Measurements from ENCODE around the gene ZBTB38. TPM values are rescaled to one million over a fixed set of nuclear protein-coding genes. Genes with fewer than 3 reads are reported as not detected.
A peak's percentile ranks its signal among the peaks of the same experiment; 100 is the strongest.

ZBTB38 gene
- total RNA-seq, 1 donor from 2014 or later: 77.6 TPM

DNA sequence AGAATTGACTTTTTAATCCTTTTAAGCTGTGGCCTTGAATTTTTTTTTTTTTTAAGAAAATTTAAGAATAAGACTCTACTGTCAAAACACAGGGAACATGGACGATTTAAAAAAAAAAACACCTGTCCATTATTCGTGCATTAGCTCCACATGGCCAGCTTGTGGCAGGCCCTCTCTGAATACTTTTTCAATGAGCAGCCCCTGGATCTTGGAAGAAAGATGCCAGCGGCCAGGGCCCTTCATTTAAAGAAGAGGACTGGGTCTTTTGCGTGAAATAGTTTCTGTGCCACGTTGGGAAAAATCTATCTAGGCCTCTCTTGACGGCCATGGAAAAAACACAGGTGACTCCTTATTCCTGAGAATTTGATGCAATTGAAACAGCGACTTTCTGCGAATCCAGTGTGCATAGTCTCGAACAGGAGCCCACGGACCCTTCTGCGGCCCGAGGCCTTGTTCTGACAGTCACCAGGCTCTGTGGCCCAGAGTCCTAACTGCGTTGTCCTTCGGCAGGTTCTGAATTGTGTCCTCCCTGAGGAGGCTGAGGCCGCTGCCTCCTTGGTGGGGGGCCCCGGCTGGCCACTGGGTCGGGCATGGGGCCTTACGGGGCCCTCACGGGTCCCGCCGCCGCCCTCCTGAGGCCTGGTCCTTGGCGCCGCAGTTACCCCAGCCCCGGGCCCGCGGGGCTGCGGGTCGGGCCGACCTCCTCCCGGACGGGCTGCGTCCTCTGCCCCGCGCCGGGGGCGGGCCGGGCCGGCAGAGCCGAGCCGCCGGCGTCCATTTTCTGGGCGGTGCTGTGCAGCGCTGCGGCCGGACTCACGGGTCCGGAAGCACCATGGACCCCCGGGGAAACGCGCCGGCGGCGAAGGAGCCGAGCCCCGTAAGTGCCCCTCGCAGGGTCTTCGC, 33.5 kb downstream of the ZBTB38 start:
- DNase-seq (ENCODE audit: low read depth in 2 of 2): peak; percentile 46 to 60

DNA sequence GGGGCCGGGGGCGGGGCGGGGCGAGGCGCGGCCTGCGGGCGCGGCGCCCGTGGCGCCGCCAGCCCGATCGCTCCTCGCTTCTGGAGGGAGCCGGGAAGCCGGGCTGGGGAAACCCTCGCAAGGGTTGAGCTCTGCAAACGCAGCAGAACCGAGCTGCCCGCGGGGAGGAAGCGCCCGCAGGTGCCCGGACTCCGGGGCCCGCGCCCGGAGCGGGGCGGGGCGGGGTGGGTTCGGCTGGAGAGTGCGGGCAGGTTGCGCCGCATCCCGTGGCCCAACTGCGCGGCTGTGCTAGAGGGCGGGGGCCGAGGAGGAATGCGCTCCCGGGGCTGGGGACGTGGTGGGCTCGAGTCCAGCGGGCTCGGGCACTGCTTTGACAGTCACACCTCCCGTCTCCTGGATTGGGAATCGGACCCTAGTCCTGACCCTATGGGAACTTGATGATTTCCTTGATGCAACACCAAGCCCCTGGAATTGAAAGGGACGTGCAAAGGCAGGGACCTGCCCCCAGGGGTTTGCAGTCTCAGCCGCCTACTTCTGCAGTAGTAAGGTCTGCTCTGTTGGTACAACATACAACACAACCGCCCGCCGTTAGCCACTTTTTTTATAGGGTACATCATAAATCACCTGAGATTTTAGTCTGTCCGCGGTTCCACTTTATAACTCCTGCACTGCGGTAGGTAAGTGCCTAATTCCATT, 34.3 kb downstream of the ZBTB38 start:
- DNase-seq (ENCODE audit: low read depth in 2 of 2): peak; percentile 69

DNA sequence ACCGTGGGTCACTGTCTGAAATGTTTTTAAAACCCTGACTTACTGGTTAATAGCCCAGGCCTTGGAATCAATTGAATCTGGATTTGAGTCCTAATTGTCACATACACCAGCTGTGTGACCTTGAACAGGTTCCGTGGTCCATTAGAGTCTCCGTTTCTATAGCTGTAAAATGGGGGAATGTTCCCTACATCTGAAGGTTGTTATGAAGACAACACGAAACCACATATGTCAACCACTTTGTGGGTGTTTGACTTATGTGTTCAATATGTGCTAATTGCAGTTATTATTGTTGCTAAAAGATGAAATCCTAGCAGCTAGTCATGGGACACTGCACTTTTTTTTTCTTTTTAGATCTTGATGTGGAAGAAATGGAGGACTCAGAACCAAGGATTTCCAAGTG, 35.3 kb downstream of the ZBTB38 start:
- no peak for DNase-seq (ENCODE audit: low read depth in 2 of 2)

DNA sequence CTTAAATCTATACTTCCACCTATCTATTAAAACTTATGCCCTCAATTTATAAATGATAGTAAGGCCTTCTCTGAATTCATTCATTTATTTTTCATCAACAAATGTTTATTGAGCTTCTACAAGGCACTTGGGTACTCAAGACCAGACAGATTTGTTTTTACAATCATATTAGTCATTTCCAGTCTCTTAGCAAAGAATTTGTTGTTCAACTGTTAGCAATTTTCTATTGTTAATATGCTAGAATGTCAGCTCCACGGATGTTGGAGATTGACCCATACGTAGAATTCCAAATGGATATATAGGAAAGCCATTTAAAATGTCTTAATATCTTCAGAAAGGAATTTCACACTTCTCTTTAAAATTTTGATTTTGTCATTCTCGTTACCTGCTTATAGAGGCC, 36.7 kb downstream of the ZBTB38 start:
- DNase-seq (ENCODE audit: low read depth in 2 of 2): peak; percentile 35 to 87

DNA sequence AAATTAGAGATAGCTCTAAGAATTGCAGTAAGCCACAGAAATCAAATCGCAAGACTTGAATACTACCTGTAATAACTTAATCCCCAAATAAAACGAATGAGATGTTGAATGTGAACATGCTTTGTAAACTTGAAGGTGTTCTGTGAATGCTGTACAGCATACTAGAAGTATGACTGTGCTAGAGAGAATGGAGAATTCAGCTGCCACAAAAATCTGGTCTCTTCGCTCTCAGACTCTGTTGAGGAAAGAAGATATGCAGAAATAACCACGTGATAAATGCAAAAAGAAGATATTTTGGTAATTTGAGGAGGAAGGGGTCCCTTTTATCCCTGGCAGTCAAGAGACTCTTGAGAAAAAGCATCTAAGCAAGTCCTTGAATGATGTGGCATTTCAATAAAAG, 37.3 kb downstream of the ZBTB38 start:
- DNase-seq (ENCODE audit: low read depth in 2 of 2): no peak

DNA sequence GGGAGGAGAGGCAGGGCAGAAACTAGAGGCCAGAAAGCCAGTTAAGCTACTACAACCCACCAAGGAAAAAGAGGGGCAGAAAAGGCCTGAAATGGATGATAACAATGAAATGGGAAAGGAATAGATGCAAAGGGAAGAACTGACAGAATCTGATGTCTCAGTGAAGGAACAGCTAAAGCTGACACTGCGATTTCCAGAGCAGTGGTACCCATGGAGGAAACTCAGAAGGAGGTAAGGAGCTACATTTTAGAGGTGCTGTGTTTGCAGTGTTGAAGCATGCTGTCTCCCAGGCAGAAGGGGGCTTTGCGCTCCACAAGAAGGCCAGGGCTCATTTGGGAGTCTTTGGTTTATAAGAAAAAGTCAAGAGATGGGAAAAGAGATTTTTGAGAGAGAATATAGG, 38.0 kb downstream of the ZBTB38 start:
- no peak for DNase-seq (ENCODE audit: low read depth in 2 of 2)

DNA sequence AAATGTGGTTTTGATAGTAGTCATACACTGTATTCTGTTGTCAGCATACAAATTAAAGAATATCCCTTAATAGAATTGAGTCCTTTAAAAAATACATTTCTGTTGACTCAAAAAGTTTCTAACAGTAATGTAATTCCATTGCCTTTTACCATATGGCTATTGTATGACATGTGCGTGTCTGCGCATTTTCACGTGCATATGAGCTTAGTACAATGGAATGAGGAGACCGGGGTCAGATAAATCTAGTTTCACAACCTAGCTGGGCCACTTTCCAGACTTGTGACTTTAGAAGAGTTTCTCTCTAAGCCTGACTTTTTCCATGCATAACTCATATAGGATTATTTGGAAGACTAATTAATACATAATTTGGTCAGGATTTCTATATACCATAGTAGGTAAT, 38.7 kb downstream of the ZBTB38 start:
- peak; percentile 66 to 87 for DNase-seq (ENCODE audit: low read depth in 2 of 2)

DNA sequence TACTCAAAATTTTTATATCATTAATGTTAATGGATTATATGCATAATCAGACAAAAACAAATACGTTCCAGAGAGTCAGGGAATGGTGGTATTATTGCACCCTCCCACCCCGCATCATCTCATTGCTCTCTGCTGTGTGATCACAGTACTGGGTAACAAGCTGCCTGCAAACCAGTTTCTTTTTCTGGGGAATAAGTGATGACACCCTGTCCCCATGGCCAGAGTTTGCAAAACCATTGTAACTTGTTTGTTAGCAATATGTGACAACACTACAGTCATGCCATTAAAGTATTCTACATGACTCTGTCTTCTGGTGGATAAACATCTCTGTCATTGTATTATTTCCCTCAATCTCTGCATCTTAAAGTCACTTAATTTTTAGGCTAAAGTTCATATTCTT, 39.5 kb downstream of the ZBTB38 start:
- no peak for DNase-seq (ENCODE audit: low read depth in 2 of 2)

DNA sequence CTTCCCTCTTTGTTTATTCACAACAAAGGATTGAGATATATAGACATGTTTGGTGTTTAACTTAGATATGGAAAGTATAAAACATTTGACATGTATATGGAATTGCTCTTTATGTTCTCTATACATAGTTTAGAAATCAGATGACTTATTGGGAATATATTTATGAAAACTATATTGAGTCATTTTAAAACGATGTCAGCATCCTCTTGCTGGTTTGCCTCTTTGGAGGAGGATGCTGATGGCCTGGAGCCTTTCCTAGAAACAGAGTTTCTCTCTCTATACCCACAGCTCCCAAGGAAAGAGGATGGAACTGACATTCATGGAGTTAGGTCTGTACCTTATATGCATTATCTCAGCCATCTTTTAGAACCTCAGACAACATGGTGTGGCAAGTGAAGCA, 40.3 kb downstream of the ZBTB38 start:
- no peak for DNase-seq (ENCODE audit: low read depth in 2 of 2)

DNA sequence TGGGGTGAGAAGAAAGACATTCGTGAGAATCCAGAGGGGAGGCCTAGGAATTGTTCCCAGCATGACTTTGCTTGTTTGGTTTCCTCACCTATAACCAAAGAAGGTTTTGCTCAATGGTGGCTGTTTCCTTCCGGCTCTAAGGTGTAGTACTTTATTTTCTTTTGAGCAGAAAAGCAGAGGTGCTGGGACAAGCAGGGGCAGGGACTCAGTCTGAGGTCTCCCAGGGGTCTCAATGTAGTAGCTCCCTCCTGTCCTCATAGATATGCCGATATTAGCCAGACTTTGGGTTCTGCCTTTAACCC, 41.6 kb downstream of the ZBTB38 start:
- no peak for DNase-seq (ENCODE audit: low read depth in 2 of 2)

DNA sequence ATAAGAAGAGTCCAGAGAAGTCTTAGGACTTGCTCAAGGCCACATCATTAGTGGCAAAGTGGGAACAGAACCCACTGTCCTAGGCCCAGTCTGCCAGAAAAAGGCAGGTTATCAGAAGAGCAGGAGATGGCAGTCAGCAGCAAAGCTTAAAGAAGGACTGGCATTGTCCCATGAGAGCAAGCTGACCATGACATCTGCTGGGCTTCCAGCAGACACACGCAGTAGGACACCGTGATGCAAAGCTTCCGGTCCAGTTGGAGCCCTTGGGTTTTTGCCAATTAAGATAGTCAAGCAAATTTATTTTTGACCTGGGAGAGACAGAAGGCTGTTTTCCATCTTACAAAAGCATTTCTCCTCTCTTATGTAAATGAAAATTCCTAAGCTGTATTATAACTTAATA, 42.1 kb downstream of the ZBTB38 start:
- DNase-seq (ENCODE audit: low read depth in 2 of 2): peak; percentile 89 to 92

DNA sequence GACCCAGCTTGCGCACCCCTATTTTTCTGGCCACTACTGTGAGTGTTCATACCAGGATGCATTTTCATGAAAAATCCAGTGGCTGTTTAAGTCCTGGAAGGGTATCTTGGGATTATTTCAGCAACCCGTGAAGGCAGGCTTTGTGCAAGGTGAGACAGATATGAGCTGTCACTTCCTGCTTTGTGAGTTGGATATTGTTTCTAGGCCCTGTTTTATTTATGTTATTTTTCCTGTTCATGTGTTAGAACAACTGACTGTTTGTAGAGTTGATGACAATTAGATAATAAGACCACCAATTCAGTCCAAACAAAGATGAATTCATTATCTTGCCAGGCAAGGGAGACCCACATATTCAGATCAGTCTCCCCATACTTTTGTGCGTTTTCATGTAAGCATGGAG, 42.5 kb downstream of the ZBTB38 start:
- peak; percentile 69 to 86 for DNase-seq (ENCODE audit: low read depth in 2 of 2)

DNA sequence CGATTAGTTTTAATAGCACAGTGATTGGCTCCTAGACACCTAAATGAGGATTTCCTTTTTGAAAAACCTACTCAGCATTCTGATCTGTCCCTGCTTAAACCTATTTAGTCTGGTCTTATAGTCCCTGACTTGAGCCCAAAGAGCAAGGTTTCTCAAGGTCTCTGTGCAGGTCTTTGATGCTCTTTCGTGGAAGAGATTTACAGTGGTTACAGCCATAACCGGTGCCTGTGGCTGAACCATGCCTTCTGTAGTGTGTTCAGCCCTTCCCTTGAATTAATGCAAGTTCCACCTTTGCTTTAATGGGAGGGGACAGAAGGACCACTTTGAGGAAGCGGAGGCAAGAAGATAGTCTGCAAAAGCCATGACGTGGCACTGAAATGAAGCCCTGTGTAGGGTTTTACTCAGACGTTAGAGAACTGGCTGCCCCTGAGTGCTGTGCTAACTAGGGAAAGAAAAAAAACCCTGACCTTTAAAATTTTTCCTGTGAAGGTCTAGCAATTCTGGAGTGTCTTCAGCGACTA, 43.0 kb downstream of the ZBTB38 start:
- DNase-seq (ENCODE audit: low read depth in 2 of 2): peak; percentile 37 to 52

DNA sequence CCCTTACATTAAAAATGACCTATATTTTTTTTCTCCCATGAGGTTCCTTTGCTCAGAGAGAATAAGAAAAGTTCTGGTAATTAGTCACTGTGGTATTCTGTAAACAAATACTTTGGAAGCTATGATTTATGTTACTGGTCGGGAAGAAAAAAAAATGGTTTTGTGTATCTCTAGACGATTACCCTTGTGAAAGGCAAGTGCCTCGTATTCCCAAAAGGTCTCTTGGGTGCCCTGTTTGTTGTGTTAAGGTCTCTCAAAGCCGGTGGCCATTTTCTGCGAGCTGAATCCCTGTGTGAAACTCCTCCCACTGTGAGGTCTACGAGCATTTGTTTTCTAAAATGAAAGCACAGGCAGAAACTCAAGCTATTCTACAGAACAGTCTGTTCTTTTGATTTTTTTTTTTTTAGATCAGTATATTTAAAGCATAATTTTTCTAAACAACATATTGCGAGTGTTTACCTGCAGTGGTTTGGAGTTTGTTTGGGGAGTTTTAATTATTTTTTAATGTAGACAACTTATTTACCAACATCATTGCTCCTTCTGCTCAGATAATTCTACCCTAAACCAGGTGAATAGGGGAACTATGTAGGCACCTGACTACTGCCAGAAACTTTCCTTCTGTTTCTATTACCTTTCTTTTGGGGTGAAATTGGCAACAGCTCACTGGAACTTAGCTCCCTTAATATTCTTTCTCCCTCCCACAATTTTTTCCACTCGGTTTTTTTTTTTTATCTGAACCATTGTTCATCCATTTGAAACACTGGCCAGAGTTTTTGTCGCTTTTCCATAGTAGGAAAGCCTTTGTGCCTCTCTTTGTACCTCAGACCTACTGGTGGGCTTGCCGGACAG, 44.0 kb downstream of the ZBTB38 start:
- DNase-seq (ENCODE audit: low read depth in 2 of 2): peak; percentile 86 to 93

DNA sequence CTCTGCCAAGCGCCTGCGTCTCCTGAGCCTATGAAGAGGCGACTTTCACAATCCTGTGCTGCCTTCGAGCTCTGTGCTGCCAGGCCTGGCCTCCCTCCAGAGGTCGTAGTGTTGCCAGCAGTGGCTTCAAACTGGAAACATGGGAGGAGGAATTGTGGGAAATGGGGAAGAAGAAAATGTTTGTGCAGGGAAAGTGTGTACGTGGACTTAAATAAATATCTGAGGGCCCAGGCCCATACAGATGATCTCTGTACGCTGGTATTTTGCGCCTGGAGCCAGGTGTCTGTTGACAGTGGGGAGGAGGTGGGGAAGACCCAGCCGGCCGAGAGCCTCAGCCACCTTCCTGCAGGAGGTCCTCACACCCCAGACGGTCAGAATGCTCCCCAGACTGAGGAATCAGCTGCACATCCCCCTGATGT, 44.6 kb downstream of the ZBTB38 start:
- DNase-seq (ENCODE audit: low read depth in 2 of 2): peak; percentile 84 to 96

DNA sequence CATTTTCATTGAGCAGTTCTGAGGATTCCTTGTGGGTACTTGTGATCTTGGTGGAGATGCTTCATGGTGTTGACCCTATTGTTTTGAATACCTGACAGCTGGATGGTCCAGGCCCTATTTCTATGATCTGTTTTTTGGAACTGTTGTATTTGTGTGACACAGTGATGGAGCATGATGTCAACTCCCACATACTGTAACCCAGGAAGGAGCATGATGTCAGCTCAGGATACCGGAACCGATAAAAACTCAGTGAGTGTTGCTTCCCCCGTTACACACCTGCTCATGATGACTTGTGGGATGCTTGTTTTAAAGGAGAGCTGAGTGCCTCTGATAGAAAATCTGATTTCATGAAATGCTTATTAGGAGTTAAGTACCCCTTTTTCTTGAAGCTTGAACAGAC, 45.1 kb downstream of the ZBTB38 start:
- DNase-seq (ENCODE audit: low read depth in 2 of 2): peak in 1 of 2 donors; percentile 62

DNA sequence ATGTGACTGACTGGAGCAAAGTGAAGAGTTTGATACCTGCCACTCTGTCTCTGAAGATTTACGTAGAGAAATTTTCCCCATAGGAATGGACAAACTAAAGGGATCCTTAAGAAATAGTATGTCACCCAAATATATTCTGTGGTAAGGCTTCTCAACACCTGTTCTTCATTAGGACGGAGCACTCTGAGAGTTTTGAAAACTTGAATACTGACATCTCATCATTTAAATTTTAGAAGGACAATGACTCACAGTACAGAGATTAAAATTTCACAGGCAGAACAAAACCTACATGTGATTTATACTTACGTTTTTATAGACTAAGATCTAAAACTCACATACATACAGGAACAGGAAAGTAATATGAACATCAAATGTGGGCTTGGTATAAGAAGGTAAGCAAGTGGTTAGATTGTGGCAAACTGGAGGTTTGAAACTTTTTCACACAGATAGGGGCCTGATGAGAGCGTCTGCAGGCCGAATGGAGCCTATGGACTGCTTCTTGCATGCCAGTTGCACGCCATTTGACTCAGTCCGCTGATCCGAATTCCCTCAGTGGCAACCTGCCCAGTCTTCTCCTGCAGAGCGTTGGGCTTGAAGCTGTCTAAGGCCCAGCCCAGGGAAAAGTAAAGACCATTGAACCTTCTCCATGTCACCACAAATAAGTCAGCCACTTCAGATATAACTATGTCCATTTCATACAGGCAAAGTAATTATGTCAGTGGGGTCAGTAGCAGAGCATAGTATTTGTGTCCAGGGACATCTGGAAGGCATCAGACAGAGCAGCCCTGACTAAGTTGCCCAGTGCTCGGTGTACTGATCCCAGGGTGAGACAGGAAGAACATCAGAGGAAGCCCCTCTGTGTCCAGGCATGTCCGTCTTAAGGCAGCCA, 45.7 kb downstream of the ZBTB38 start:
- peak in 1 of 2 donors; percentile 71 for DNase-seq (ENCODE audit: low read depth in 2 of 2)

DNA sequence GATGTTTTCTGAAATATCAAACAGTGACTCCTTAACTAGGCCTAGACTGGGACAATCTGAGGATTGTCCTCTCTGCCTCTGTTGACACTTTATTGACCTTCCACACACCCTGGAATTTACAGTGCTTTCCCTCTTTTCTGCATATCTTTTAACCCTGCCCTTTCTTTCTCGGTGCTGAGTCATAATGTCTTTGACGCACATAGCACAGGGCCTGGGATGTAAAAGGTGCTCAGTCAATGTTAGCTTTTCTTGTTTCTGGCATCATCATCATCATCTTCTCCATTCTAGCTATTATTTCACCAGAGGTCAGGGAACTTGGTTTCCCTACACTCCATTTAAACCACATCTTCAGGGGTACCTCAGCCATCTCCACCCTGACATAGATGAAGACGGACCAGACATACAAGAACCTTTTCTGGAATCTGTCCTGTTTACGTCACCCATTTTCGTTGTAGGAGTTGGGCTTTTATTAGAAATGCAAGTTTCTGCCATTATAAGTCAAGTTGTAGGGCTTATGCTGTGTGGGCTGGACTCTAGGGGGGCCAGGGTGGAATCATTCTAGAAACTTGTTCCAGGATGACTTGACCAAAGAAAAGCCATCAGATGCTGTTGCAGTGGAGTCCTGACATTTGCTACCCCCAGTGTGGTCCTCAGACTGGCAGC, 46.6 kb downstream of the ZBTB38 start:
- DNase-seq (ENCODE audit: low read depth in 2 of 2): peak in 1 of 2 donors; percentile 73

DNA sequence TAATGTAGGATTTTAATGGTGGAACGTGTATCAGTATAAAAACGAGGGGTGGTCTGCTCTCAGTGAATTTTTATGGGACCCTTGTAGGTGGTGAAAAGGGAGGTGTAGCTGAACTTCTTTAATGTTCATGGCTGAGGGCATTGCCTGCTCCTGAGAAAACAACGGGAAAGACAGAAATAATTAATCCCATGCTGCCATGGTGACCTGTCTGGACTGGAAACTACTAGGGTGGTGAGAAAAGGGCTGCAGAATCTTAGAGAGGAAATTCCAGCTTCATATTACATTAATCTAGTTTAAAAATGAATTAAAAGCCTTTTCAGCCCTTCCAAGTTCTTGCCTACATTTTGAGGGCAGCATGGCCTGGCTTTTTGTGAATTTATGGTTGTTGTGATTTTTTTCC, 47.6 kb downstream of the ZBTB38 start:
- peak in 1 of 2 donors; percentile 69 for DNase-seq (ENCODE audit: low read depth in 2 of 2)
